ENCODE data around the gene ARSB.

DNA sequence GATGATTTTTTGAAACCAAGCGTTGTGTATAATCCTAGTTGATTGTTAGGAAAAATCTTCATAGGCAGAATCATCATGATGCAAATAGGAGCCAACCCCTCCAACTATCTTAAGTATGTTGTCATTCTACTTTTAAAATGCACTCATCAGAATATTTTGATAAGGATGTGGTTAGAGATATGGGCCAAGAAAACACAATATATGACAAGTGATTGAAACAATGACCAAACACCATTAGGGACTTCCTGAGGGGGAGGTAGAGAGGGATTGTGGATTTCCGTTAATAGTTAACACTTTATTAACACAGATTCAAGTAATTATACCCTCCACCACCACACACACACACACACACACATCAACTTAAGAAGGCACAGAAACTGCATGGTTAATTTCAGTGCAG is 143.3 kb downstream of the ARSB start:
- TF ChIP-seq, protein P1, sequence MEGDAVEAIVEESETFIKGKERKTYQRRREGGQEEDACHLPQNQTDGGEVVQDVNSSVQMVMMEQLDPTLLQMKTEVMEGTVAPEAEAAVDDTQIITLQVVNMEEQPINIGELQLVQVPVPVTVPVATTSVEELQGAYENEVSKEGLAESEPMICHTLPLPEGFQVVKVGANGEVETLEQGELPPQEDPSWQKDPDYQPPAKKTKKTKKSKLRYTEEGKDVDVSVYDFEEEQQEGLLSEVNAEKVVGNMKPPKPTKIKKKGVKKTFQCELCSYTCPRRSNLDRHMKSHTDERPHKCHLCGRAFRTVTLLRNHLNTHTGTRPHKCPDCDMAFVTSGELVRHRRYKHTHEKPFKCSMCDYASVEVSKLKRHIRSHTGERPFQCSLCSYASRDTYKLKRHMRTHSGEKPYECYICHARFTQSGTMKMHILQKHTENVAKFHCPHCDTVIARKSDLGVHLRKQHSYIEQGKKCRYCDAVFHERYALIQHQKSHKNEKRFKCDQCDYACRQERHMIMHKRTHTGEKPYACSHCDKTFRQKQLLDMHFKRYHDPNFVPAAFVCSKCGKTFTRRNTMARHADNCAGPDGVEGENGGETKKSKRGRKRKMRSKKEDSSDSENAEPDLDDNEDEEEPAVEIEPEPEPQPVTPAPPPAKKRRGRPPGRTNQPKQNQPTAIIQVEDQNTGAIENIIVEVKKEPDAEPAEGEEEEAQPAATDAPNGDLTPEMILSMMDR (IDR thresholded peaks at IDR 0.05; ENCODE audit: insufficient read depth, low read depth, low read length) = no peak
- no peak for TF ChIP-seq EZH2 (IDR thresholded peaks at IDR 0.05; ENCODE audit: insufficient read depth, low read length)

Measured in astrocyte (in vitro differentiated cells and primary cell).